DOHH2 (cell line): ENCODE data around the gene FOSL2.

Experiments used
- H3F3A ChIP-seq: fragments of 200-600 bp; sonication (generic), shearing (Covaris generic); 2 replicates; pipeline ENCODE4 v1.6.0; 2016; ENCODE audit warnings: antibody characterized with exemption, mild to moderate bottlenecking; ENCODE audit not compliant: control insufficient read depth, insufficient read depth
- H3K27ac ChIP-seq: fragments of 200-600 bp; sonication (generic); 2 replicates; pipeline ENCODE4 v1.5.1; 2014; ENCODE audit warnings: low read depth, mild to moderate bottlenecking, low read length, moderate library complexity
- H3K27me3 ChIP-seq: fragments of 200-600 bp; sonication (generic); 2 replicates; pipeline ENCODE4 v1.6.1; 2014; ENCODE audit warnings: mild to moderate bottlenecking, low read length, mixed read lengths; ENCODE audit not compliant: control insufficient read depth
- H3K36me3 ChIP-seq: fragments of 200-600 bp; sonication (generic); 2 replicates; pipeline ENCODE4 v1.6.1; 2014; ENCODE audit warnings: mild to moderate bottlenecking, low read length, moderate library complexity, mixed read lengths; ENCODE audit not compliant: control insufficient read depth
- H3K4me1 ChIP-seq: fragments of 200-600 bp; sonication (generic); 2 replicates; pipeline ENCODE4 v1.6.1; 2014; ENCODE audit warnings: mild to moderate bottlenecking, low read length, mixed read lengths; ENCODE audit not compliant: control insufficient read depth
- H3K4me2 ChIP-seq: fragments of 200-600 bp; sonication (generic); 2 replicates; pipeline ENCODE4 v1.6.0; 2014; ENCODE audit warnings: mild to moderate bottlenecking, low read length, moderate library complexity
- H3K4me3 ChIP-seq: fragments of 200-600 bp; sonication (generic); 2 replicates; pipeline ENCODE4 v1.5.1; 2014; ENCODE audit warnings: mild to moderate bottlenecking, low read length, mixed read lengths
- H3K79me2 ChIP-seq: fragments of 200-600 bp; sonication (generic); 2 replicates; pipeline ENCODE4 v1.6.1; 2014; ENCODE audit warnings: mild to moderate bottlenecking, low read length, mixed read lengths; ENCODE audit not compliant: control insufficient read depth
- H3K9me2 ChIP-seq: fragments of 200-600 bp; sonication (generic); replicated peaks from 2 replicates; pipeline ENCODE4 v1.6.1; 2014; ENCODE audit warnings: mild to moderate bottlenecking, low read length, mixed read lengths; ENCODE audit not compliant: control insufficient read depth
- H3K9me3 ChIP-seq: fragments of 200-600 bp; sonication (generic); 2 replicates; pipeline ENCODE4 v1.6.1; 2014; ENCODE audit warnings: antibody characterized with exemption, low read length, mixed read lengths; ENCODE audit not compliant: control insufficient read depth, insufficient read depth
- H4K20me1 ChIP-seq: fragments of 200-600 bp; sonication (generic); 2 replicates; pipeline ENCODE4 v1.6.0; 2014; ENCODE audit warnings: low read depth, mild to moderate bottlenecking, antibody characterized with exemption, low read length, moderate library complexity; ENCODE audit not compliant: control insufficient read depth, insufficient read depth
- EZH2phosphoT487 ChIP-seq: fragments of 200-600 bp; sonication (generic); IDR thresholded peaks from 2 replicates; pipeline ENCODE4 v1.6.1; 2017; ENCODE audit warnings: borderline replicate concordance, mild to moderate bottlenecking, antibody characterized with exemption, low read length, moderate library complexity, mixed read lengths
- TF ChIP-seq, protein P1 (sequence below): fragments of 200-600 bp; sonication (generic); IDR thresholded peaks from one replicate; pipeline ENCODE4 v1.5.1; 2014; ENCODE audit warnings: antibody characterized with exemption, mild to moderate bottlenecking, low read depth, low read length; ENCODE audit not compliant: poor library complexity, severe bottlenecking

FOSL2 gene

DNA sequence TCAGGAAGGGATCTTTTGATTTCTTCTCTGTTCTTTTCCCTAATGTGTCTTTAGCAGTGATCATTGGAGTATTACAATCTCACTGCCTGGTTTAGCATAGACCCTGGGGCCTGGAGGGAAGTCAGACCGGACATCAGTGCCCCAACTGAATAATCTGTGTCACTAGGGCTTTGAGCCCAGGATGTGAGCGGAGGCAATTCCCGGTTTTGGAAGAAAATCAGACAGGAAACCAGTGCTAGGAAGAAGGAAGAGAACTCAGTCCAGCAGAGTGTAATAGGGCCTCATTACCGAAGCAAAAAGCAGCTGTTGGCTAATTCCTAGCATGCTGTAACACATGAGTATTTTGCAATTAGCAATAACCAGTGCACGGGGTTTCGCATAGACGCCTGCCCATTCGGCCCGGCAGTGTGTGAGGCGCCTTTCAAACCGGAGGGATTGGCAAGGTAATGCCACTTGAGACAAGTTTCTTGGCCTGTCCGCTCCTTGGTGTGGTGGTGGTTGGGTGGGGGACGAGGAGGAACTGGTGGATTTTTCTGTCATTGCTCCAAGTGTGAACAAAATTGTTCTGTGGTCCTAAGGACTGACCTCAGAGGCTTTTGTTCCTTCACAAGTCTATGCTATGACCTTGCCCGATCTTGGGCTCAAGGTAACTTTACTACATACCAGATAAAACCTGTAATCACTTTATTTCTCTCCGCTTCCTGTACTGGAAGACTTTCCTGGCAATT, 2.8 kb downstream of the FOSL2 start:
- Histone ChIP-seq H3K27ac (no peak overlapping the region), H3K4me3 (no peak overlapping the region), H4K20me1 (0 out of 2 replicates have a peak, but pooled peaks cover 3% of the 10 kb centered on the region), H3K36me3 (no peaks in the 10 kb centered on the region), H3K4me1 (peaks cover 17% of the 10 kb centered on the region), H3K79me2 (no peaks in the 10 kb centered on the region), H3K4me2 (no peak overlapping the region), H3F3A (no peaks in the 10 kb centered on the region), H3K9me3 (no peaks in the 10 kb centered on the region), H3K9me2 (no peaks in the 10 kb centered on the region), H3K27me3 (peaks cover 62% of the 10 kb centered on the region)
- no peak for TF ChIP-seq EZH2phosphoT487
- TF ChIP-seq, protein P1, sequence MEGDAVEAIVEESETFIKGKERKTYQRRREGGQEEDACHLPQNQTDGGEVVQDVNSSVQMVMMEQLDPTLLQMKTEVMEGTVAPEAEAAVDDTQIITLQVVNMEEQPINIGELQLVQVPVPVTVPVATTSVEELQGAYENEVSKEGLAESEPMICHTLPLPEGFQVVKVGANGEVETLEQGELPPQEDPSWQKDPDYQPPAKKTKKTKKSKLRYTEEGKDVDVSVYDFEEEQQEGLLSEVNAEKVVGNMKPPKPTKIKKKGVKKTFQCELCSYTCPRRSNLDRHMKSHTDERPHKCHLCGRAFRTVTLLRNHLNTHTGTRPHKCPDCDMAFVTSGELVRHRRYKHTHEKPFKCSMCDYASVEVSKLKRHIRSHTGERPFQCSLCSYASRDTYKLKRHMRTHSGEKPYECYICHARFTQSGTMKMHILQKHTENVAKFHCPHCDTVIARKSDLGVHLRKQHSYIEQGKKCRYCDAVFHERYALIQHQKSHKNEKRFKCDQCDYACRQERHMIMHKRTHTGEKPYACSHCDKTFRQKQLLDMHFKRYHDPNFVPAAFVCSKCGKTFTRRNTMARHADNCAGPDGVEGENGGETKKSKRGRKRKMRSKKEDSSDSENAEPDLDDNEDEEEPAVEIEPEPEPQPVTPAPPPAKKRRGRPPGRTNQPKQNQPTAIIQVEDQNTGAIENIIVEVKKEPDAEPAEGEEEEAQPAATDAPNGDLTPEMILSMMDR, result no peak

DNA sequence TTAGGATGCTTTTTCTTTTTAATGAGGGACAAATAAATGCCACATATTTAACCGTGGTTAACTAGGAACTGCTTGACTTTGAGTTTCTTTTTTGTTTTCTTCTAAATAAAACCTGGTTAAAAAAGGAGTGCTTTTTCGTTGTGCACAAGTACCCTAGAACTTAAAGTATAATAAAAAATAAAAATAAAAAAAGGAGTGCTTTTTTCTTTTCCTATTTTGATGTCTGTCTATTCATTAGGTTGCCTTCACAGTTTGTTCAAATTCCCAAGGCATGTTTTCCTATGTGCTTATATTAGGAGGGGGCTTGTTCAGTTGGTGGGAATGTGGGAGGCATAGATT, 4.4 kb downstream of the FOSL2 start:
- H3K4me3 ChIP-seq, result no peak overlapping the region
- H3K4me2 ChIP-seq, result no peak overlapping the region

DNA sequence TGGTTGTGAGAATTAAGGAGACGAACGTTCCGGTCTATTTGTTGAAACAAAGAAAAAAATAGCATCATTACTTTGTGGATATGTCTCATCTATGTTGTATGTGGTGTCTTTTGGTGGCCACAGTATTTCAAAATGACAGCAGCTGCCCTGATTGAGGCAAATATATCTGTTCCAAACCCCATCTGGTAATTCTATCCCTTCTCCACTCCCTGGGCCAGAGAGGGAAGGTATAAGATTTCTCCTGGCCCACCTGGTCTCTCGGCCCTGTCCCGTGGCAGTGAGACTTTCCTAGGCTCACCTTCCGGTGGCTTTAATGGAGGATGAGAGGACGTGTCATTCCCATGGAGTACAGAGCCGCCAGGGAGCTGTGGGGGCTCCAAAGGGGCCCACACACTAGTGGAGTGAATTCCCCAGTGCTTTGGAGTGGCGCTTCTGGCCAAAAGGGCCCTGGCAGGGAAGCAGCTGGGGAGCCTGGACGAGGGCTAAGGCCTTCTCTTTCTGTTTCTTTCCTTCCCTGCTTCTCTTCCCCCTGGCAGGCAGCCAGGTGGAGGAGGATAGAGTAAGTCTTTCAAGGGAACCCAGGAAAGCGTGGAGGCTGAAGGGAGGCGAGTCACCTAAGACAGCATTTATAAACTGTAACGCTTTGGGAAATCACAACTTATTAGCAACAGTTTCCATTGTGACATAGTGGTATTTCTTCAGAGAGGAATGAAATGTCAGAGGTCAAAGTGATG, 5.6 kb downstream of the FOSL2 start:
- no peak overlapping the region for H3K27ac ChIP-seq
- H3K79me2 ChIP-seq, result no peaks in the 10 kb centered on the region
- H3F3A ChIP-seq, result no peaks in the 10 kb centered on the region
- peaks cover 45% of the 10 kb centered on the region for H3K27me3 ChIP-seq
- no peaks in the 10 kb centered on the region for H3K9me3 ChIP-seq
- H3K4me3 ChIP-seq, result no peak overlapping the region
- 0 out of 2 replicates have a peak, but pooled peaks cover 3% of the 10 kb centered on the region for H4K20me1 ChIP-seq
- no peaks in the 10 kb centered on the region for H3K9me2 ChIP-seq
- no peak overlapping the region for H3K4me2 ChIP-seq
- TF ChIP-seq, protein P1, result no peak
- TF ChIP-seq EZH2phosphoT487, result no peak
- H3K36me3 ChIP-seq, result no peaks in the 10 kb centered on the region
- H3K4me1 ChIP-seq, result no peaks in the 10 kb centered on the region

More for the DNA sequence above, 4.4 kb downstream of the FOSL2 start:
- TF ChIP-seq EZH2phosphoT487, result no peak
- TF ChIP-seq, protein P1, result no peak
- H3K79me2 ChIP-seq, result no peaks in the 10 kb centered on the region
- no peaks in the 10 kb centered on the region for H3F3A ChIP-seq
- H4K20me1 ChIP-seq, result 0 out of 2 replicates have a peak, but pooled peaks cover 3% of the 10 kb centered on the region
- no peaks in the 10 kb centered on the region for H3K9me2 ChIP-seq
- 0 out of 2 replicates have a peak, but pooled peaks cover 5% of the 10 kb centered on the region for H3K4me1 ChIP-seq
- H3K36me3 ChIP-seq, result no peaks in the 10 kb centered on the region
- peaks cover 52% of the 10 kb centered on the region for H3K27me3 ChIP-seq
- H3K27ac ChIP-seq, result no peak overlapping the region
- H3K9me3 ChIP-seq, result no peaks in the 10 kb centered on the region
